ENCODE results near the gene AREL1. TPM values are rescaled to one million over a fixed set of nuclear protein-coding genes. Genes with fewer than 3 reads are reported as not detected.

The AREL1 gene
- total RNA-seq, 1 experiment from 2014 or later, result 45.9 TPM

DNA sequence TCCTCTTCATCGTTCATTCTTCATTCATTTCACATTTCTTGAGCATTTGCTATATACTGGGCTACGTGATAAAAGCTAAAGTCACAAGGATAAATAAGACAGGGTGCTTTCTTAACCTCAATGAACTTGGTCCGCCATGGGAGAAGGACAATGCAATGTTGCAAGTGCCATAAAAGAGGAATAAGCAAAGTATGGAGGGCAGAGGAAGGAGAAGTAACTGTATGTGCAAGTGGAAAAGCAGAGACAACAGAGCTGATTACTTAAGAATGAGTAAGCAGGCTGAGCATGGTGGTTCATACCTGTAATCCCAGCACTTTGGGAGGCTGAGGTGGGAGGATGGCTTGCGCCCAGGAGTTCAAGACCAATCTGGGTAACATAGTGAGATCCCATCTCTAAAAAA is 14.4 kb downstream of the AREL1 start:
- intact Hi-C loops (cut with micrococcal nuclease), result no loop called here
- no peak overlapping the region for H3K9ac ChIP-seq (ENCODE audit: low read length)

DNA sequence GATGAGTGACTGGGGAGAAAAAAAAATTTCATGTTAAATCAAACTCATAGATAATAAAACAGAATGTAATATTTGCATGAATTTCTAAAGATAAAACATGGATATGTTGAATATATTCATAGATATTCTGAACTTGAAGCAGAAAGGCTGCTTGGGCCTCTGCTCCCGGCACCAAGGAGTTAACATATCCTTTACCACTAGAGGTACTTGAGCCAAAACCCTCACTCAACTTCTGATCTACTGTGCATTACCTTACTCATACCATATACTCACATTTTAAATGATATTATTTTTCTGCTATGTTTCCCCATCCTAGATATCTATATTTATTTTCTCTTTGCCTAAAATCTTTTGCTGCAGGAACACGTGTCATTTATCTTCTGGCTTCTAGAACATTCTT is 14.9 kb downstream of the AREL1 start:
- RAD21 ChIA-PET (ENCODE audit: low non-redundant PET in 1 of 2, low total read pairs in 2 of 2, uncharacterized antibody in 2 of 2, unreplicated experiment in 2 of 2), result no interaction called here
- H3K79me2 ChIP-seq (ENCODE audit: insufficient read depth, low read length), result peaks cover 84% of the 10 kb centered on the region

More for the DNA sequence above, 14.4 kb downstream of the AREL1 start:
- DNase-seq (ENCODE audit: low read depth, low spot score) (no peak), ATAC-seq (no peak)
- Histone ChIP-seq H3K27me3 (ENCODE audit: insufficient read depth, low read length) (no peaks in the 10 kb centered on the region), H3K9me3 (ENCODE audit: control insufficient read depth in 1 of 2, insufficient read depth in 1 of 2, low read depth in 1 of 2, low read length in 2 of 2) (peaks cover 3 to 6% of the 10 kb centered on the region in 2 experiments; a peak in 2 of 4 replicates), H3K4me1 (ENCODE audit: control insufficient read depth in 1 of 2, insufficient read depth in 2 of 2, low read length in 2 of 2) (no peaks in the 10 kb centered on the region), H2AFZ (ENCODE audit: low read depth, low read length, poor library complexity, severe bottlenecking) (no peak overlapping the region), H4K20me1 (ENCODE audit: insufficient read depth) (no peaks in the 10 kb centered on the region), H3K79me2 (ENCODE audit: insufficient read depth, low read length) (peaks cover 84% of the 10 kb centered on the region), H3K36me3 (ENCODE audit: control insufficient read depth in 1 of 2, insufficient read depth in 2 of 2, low read length in 2 of 2) (no peaks in the 10 kb centered on the region; a peak in 1 of 4 replicates), H3K27ac (ENCODE audit: low read depth, low read length) (no peak overlapping the region), H3K9me2 (ENCODE audit: insufficient read depth) (no peaks in the 10 kb centered on the region), H3K4me2 (ENCODE audit: low read length) (no peak overlapping the region), H3K4me3 (replicated peaks in 1 of 2; ENCODE audit: low read depth in 1 of 2, low read length in 2 of 2) (no peak overlapping the region)
- POLR2A ChIA-PET, result no interaction called here
- CTCF ChIA-PET, result no interaction called here
- RAD21 ChIA-PET (ENCODE audit: low non-redundant PET in 1 of 2, low total read pairs in 2 of 2, uncharacterized antibody in 2 of 2, unreplicated experiment in 2 of 2), result no interaction called here
- TF ChIP-seq, protein P1, sequence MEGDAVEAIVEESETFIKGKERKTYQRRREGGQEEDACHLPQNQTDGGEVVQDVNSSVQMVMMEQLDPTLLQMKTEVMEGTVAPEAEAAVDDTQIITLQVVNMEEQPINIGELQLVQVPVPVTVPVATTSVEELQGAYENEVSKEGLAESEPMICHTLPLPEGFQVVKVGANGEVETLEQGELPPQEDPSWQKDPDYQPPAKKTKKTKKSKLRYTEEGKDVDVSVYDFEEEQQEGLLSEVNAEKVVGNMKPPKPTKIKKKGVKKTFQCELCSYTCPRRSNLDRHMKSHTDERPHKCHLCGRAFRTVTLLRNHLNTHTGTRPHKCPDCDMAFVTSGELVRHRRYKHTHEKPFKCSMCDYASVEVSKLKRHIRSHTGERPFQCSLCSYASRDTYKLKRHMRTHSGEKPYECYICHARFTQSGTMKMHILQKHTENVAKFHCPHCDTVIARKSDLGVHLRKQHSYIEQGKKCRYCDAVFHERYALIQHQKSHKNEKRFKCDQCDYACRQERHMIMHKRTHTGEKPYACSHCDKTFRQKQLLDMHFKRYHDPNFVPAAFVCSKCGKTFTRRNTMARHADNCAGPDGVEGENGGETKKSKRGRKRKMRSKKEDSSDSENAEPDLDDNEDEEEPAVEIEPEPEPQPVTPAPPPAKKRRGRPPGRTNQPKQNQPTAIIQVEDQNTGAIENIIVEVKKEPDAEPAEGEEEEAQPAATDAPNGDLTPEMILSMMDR (IDR thresholded peaks at IDR 0.05 in 2 of 3, conservative IDR thresholded peaks at IDR 0.05 in 1 of 3; ENCODE audit: borderline replicate concordance in 1 of 3, insufficient read depth in 1 of 3, low read depth in 2 of 3, low read length in 2 of 3), result no peak
- TF ChIP-seq ZNF274 (IDR thresholded peaks at IDR 0.05; ENCODE audit: low read depth, low read length), result no peak
- TF ChIP-seq, protein P2, sequence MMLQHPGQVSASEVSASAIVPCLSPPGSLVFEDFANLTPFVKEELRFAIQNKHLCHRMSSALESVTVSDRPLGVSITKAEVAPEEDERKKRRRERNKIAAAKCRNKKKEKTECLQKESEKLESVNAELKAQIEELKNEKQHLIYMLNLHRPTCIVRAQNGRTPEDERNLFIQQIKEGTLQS (IDR thresholded peaks at IDR 0.05), result no peak
- no peak for TF ChIP-seq POLR2AphosphoS5 (IDR thresholded peaks at IDR 0.05; ENCODE audit: low read depth, low read length)
- no peak for TF ChIP-seq JUND (IDR thresholded peaks at IDR 0.05)
- no peak for TF ChIP-seq EGR1 (IDR thresholded peaks at IDR 0.05; ENCODE audit: low read depth)
- no TSS peak for BruUV-seq (replicated peaks)

More for the DNA sequence above, 14.9 kb downstream of the AREL1 start:
- H3K4me1 ChIP-seq (ENCODE audit: control insufficient read depth in 1 of 2, insufficient read depth in 2 of 2, low read length in 2 of 2), result no peaks in the 10 kb centered on the region
- peaks cover 3 to 6% of the 10 kb centered on the region in 2 experiments; a peak in 2 of 4 replicates for H3K9me3 ChIP-seq (ENCODE audit: control insufficient read depth in 1 of 2, insufficient read depth in 1 of 2, low read depth in 1 of 2, low read length in 2 of 2)
- ATAC-seq (no peak), DNase-seq (ENCODE audit: low read depth, low spot score) (no peak)
- H3K36me3 ChIP-seq (ENCODE audit: control insufficient read depth in 1 of 2, insufficient read depth in 2 of 2, low read length in 2 of 2), result no peaks in the 10 kb centered on the region; a peak in 1 of 4 replicates
- H3K4me2 ChIP-seq (ENCODE audit: low read length), result no peak overlapping the region
- H3K27me3 ChIP-seq (ENCODE audit: insufficient read depth, low read length), result no peaks in the 10 kb centered on the region
- no TSS peak for BruUV-seq (replicated peaks)
- ChIA-PET CTCF (no interaction called here), POLR2A (no interaction called here)
- H4K20me1 ChIP-seq (ENCODE audit: insufficient read depth), result no peaks in the 10 kb centered on the region
- no peak overlapping the region for H3K9ac ChIP-seq (ENCODE audit: low read length)
- no peaks in the 10 kb centered on the region for H3K9me2 ChIP-seq (ENCODE audit: insufficient read depth)
- intact Hi-C loops (cut with micrococcal nuclease), result no loop called here
- H2AFZ ChIP-seq (ENCODE audit: low read depth, low read length, poor library complexity, severe bottlenecking), result no peak overlapping the region
- no peak for TF ChIP-seq TCF7L2 (IDR thresholded peaks at IDR 0.05; ENCODE audit: borderline replicate concordance, extremely low read depth, insufficient read depth, insufficient read length)
- H3K4me3 ChIP-seq (replicated peaks in 1 of 2; ENCODE audit: low read depth in 1 of 2, low read length in 2 of 2), result no peak overlapping the region
- no peak overlapping the region for H3K27ac ChIP-seq (ENCODE audit: low read depth, low read length)
